Endothelial cell of umbilical vein (primary cell): ENCODE results near the gene B3GAT2. TPM values are rescaled to one million over a fixed set of nuclear protein-coding genes. Genes with fewer than 3 reads are reported as not detected.

Source experiments
- BruUV-seq: library from RNA; stranded (reverse); fragments of 400-500 nt; replicated peaks from 2 replicates; lab custom pipeline; 2021; lab: Mats Ljungman, UMichigan
- CTCF ChIA-PET: fragments of 300-600, 350-600 bp; sonication (Branson Sonifier 250); formaldehyde crosslinking; loops from one replicate; lab custom pipeline; 2021; ENCODE audit warnings: antibody characterized with exemption, inconsistent platforms; lab: Charles Lee
- POLR2A ChIA-PET: fragments of 300-600, 350-600 bp; sonication (Branson Sonifier 250); formaldehyde crosslinking; loops from one replicate; lab custom pipeline; 2021; ENCODE audit warnings: antibody characterized with exemption, inconsistent platforms; lab: Charles Lee
- DNase-seq: peaks from one replicate; pipeline ENCODE4 v3.0.0-alpha.2; 2011; ENCODE audit warnings: low read depth, low spot score
- FAIRE-seq: peaks from 2 replicates; lab custom pipeline; 2011; peaks lifted over from hg19 to GRCh38; lab: Jason Lieb, UNC
- H2AFZ ChIP-seq: 2 replicates; pipeline ENCODE4 v1.6.0; 2012; ENCODE audit warnings: low read depth, low read length, control low read depth, inconsistent platforms
- H3K27ac ChIP-seq: 2 replicates; pipeline ENCODE4 v1.5.1; 2011; ENCODE audit warnings: low read depth, mild to moderate bottlenecking, control low read depth, low read length, moderate library complexity; ENCODE audit not compliant: insufficient read depth
- H3K27me3 ChIP-seq, 2 experiments: 2 replicates each; pipeline versions ENCODE4 v1.6.0 to v1.6.1; 2011; ENCODE audit warnings: low read length in 2 of 2, mixed read lengths in 1 of 2; ENCODE audit not compliant: control insufficient read depth in 2 of 2, insufficient read depth in 2 of 2
- H3K36me3 ChIP-seq, 2 experiments: 2 replicates in 1 of 2; 3 replicates in 1 of 2; pipeline ENCODE4 v1.5.1; 2011; ENCODE audit warnings: low read length in 2 of 2, mild to moderate bottlenecking in 1 of 2, moderate library complexity in 1 of 2; ENCODE audit not compliant: control insufficient read depth in 2 of 2, insufficient read depth in 2 of 2; ENCODE audit errors: extremely low read depth in 1 of 2
- H3K4me1 ChIP-seq: 3 replicates; pipeline ENCODE4 v1.5.1; 2011; ENCODE audit warnings: mild to moderate bottlenecking, low read length; ENCODE audit not compliant: control insufficient read depth, insufficient read depth; ENCODE audit errors: extremely low read depth
- H3K4me2 ChIP-seq: 2 replicates; pipeline ENCODE4 v1.6.1; 2011; ENCODE audit warnings: low read length, control low read depth, mixed read lengths; ENCODE audit not compliant: insufficient read depth
- H3K4me3 ChIP-seq, 3 experiments: fragments of 200-600 bp in 1 of 3; sonication (generic), shearing (Covaris generic) in 1 of 3; replicated peaks in 1 of 3; 2 replicates each; pipeline ENCODE4 v1.5.1; 2011 to 2016; ENCODE audit warnings: control low read depth in 3 of 3, low read length in 3 of 3, mild to moderate bottlenecking in 2 of 3, inconsistent platforms in 1 of 3, low read depth in 1 of 3, moderate library complexity in 1 of 3; ENCODE audit not compliant: insufficient read depth in 1 of 3
- H3K79me2 ChIP-seq: 2 replicates; pipeline ENCODE4 v1.6.0; 2012; ENCODE audit warnings: low read length, inconsistent platforms; ENCODE audit not compliant: control insufficient read depth, insufficient read depth
- H3K9ac ChIP-seq: replicated peaks from 2 replicates; pipeline ENCODE3; 2011; ENCODE audit warnings: low read length, control low read depth; ENCODE audit not compliant: insufficient read depth; ENCODE audit errors: extremely low read depth
- H3K9me1 ChIP-seq: replicated peaks from 3 replicates; pipeline ENCODE4 v1.6.0; 2011; ENCODE audit warnings: mild to moderate bottlenecking, low read length; ENCODE audit not compliant: control insufficient read depth, insufficient read depth; ENCODE audit errors: extremely low read depth
- H3K9me3 ChIP-seq: replicated peaks from 2 replicates; pipeline ENCODE4 v1.5.1; 2012; ENCODE audit warnings: low read length, inconsistent platforms; ENCODE audit not compliant: control insufficient read depth, insufficient read depth
- H4K20me1 ChIP-seq: replicated peaks from 2 replicates; pipeline ENCODE3; 2011; ENCODE audit warnings: mild to moderate bottlenecking, low read length; ENCODE audit not compliant: control insufficient read depth, insufficient read depth; ENCODE audit errors: extremely low read depth
- CTCF ChIP-seq, 2 donors: IDR thresholded peaks; 1 replicate in 1 of 2; 2 replicates in 1 of 2; pipeline ENCODE4 v1.5.1; 2011; ENCODE audit warnings: low read length in 2 of 2, mild to moderate bottlenecking in 2 of 2, moderate library complexity in 2 of 2, control low read depth in 1 of 2, inconsistent platforms in 1 of 2, low read depth in 1 of 2; ENCODE audit not compliant: insufficient read depth in 1 of 2; ENCODE audit errors: extremely low read depth in 1 of 2
- FOS ChIP-seq: IDR thresholded peaks from 2 replicates; pipeline ENCODE4 v1.6.1; 2011; ENCODE audit warnings: mild to moderate bottlenecking, low read length, moderate library complexity, borderline replicate concordance; ENCODE audit not compliant: insufficient read depth
- GATA2 ChIP-seq: IDR thresholded peaks from 2 replicates; pipeline ENCODE4 v1.7.0; 2011; ENCODE audit warnings: low read depth, mild to moderate bottlenecking, moderate library complexity, mixed read lengths, low read length; ENCODE audit not compliant: insufficient read length, insufficient read depth
- JUN ChIP-seq: IDR thresholded peaks from 2 replicates; pipeline ENCODE4 v1.6.1; 2011; ENCODE audit warnings: borderline replicate concordance, low read depth; ENCODE audit not compliant: insufficient read length, insufficient read depth
- MYC ChIP-seq: IDR thresholded peaks from one replicate; pipeline ENCODE4 v1.6.1; 2011; ENCODE audit warnings: mild to moderate bottlenecking, low read depth, low read length
- POLR2A ChIP-seq: IDR thresholded peaks from 2 replicates; pipeline ENCODE4 v1.6.1; 2012; ENCODE audit warnings: low read depth, mild to moderate bottlenecking, control low read depth, low read length
- dilution Hi-C: fragments of 300-500 bp; cut with MboI; formaldehyde crosslinking; loops from one replicate; pipeline ENCODE4 v1.15.0; 2019; ENCODE audit warnings: low sequenced_read_pairs; ENCODE audit not compliant: extremely low pct_ligation_motif_present
- intact Hi-C: fragments of 100-400 bp; cut with micrococcal nuclease; formaldehyde crosslinking; loops from one replicate; pipeline ENCODE4 v1.10.0; 2022
- polyA plus RNA-seq, 4 experiments: library from polyadenylated mRNA; depleted of rRNA in 3 of 4; stranded (reverse) in 3 of 4; unstranded in 1 of 4; fragments of >200 nt; gene quantifications; 2 replicates each; pipeline versions ENCODE4 v1.2.1 to v1.2.3, GENCODE V29; 2011 to 2012; ENCODE audit warnings: missing spikeins in 1 of 4
- total RNA-seq: library from RNA; stranded (reverse); gene quantifications from 2 replicates; pipeline ENCODE4 v1.2.3, GENCODE V29; 2021

The B3GAT2 gene
- total and polyA plus RNA-seq, 2 donors (not counting 3 experiments of a cell fraction or from before 2014, with no cell fraction given): not detected

DNA sequence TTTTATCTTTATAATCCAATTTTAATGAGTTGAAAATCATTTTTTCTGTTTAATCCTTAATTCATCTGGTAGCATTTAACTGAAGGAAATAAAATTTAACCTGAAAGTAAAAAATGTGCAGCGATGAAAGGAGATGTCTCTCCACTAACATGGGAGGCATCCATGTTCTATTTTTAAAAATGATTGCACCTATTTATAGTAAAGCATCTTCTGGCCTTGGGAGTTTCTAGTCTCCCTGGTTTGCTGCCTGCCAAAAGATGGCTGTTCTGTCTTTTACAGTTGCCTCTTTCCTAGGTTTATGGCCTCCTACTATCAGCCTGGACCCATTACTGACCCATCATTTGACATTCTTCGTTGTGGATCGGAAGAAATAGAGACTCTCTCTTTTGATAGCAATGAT, 143.0 kb downstream of the B3GAT2 start:
- no peak overlapping the region for H3K27ac ChIP-seq
- CTCF ChIA-PET: no interaction called here
- no peaks in the 10 kb centered on the region for H4K20me1 ChIP-seq
- no peak overlapping the region for H2AFZ ChIP-seq
- FAIRE-seq (no peak), DNase-seq (no peak)
- no peaks in the 10 kb centered on the region for H3K27me3 ChIP-seq
- intact Hi-C loops: no loop called here
- H3K9me1 ChIP-seq: no peaks in the 10 kb centered on the region
- POLR2A ChIA-PET: no interaction called here
- no peaks in the 10 kb centered on the region for H3K36me3 ChIP-seq
- no peak overlapping the region for H3K4me3 ChIP-seq
- H3K9me3 ChIP-seq: no peaks in the 10 kb centered on the region
- H3K9ac ChIP-seq: no peak overlapping the region
- H3K79me2 ChIP-seq: no peaks in the 10 kb centered on the region
- dilution Hi-C loops: no loop called here
- no peaks in the 10 kb centered on the region for H3K4me1 ChIP-seq
- TF ChIP-seq JUN (no peak), GATA2 (no peak), POLR2A (no peak), CTCF (IDR thresholded peaks at IDR 0.05; ENCODE audit: extremely low read depth in 1 of 2, insufficient read depth in 1 of 2, low read depth in 1 of 2, low read length in 2 of 2) (no peak), FOS (no peak)
- no TSS peak for BruUV-seq
- H3K4me2 ChIP-seq: no peak overlapping the region

DNA sequence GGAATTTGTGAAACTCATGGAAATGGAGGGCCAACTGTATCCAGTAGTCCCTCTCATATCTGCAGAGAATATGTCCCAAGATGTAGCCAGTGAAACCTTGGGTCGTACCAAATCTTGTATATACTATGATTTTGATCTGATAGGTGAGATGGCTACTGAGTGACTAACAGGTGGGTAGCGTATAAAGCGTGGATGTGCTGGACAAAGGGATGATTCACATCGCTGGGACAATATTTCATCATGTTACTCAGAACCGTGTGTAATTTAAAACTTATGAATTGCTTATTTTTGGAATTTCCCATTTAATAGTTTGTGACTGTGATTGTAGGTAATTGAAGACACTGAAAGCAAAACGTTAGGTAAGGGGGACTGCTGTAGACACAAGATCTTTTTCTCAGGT, 145.1 kb downstream of the B3GAT2 start:
- H3K4me3 ChIP-seq: no peak overlapping the region
- H3K9me3 ChIP-seq: no peaks in the 10 kb centered on the region
- no peaks in the 10 kb centered on the region for H3K36me3 ChIP-seq
- no peak overlapping the region for H2AFZ ChIP-seq
- POLR2A ChIA-PET: no interaction called here
- TF ChIP-seq GATA2: no peak
- TF ChIP-seq MYC: no peak
- no peak for TF ChIP-seq POLR2A
- no peak overlapping the region for H3K9ac ChIP-seq
- dilution Hi-C loops: no loop called here
- H3K27me3 ChIP-seq: no peaks in the 10 kb centered on the region
- no TSS peak for BruUV-seq
- no peaks in the 10 kb centered on the region for H3K79me2 ChIP-seq
- intact Hi-C loops: no loop called here
- H4K20me1 ChIP-seq: no peaks in the 10 kb centered on the region
- H3K27ac ChIP-seq: no peak overlapping the region
- no peaks in the 10 kb centered on the region for H3K9me1 ChIP-seq
- DNase-seq (no peak), FAIRE-seq (no peak)
- no peak overlapping the region for H3K4me2 ChIP-seq
- H3K4me1 ChIP-seq: no peaks in the 10 kb centered on the region
- CTCF ChIA-PET: no interaction called here
